ENCODE results near the gene SH3PXD2B.

SH3PXD2B gene

DNA sequence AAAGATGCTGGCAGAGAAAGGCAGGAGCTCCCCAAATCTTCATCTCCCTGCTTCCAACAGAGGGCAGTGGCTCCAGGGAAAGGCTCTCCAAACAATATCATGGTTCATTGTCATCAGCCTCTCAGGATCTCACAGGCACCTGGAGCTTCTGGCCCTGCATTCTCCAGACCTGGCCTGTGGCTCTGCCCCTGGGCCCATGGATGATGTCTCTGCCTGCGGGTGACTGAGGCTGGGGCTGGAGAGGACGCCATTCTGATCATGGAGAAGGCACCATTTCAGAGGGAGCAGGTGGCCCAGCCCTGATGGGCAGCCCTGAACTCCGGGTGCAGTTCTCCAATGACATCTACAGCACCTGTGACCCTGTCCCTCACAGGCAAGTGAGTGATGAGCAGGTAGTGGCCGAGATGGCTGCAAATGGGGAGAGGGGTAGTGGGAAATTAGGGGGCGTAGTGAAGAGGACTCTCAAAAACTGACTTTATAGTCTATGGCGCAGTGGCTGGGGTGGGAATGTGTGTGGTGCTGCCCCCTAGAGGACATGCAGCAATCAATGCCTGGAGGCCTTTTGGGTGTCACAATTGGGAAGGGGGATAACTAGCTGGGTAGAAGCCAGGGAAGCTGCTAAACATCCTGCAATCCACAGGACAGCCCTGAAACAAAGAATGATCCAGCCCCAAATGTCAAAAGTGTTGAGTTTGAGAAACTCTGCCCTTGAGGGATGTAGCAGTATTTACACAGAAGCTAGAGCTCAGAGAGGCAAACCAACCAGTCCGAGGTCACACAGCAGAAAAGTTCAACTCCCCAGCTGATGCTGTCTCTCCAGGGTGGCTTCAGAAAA is 3.2 kb downstream of the SH3PXD2B start:
- Histone ChIP-seq H3K4me3 (ENCODE audit: low read depth in 1 of 2, low read length in 2 of 2) (no peak overlapping the region), H3K27ac (ENCODE audit: low read depth, low read length) (peak overlapping the region; percentile 86), H3K36me3 (ENCODE audit: insufficient read depth, low read length) (no peaks in the 10 kb centered on the region), H3K9me3 (ENCODE audit: low read length) (no peaks in the 10 kb centered on the region), H3K9ac (ENCODE audit: low read length) (peak overlapping the region; percentile 22), H3K4me1 (ENCODE audit: insufficient read depth, low read length) (peaks cover 73% of the 10 kb centered on the region), H3K27me3 (ENCODE audit: control insufficient read depth in 1 of 2, insufficient read depth in 2 of 2, low read length in 2 of 2) (no peaks in the 10 kb centered on the region)

DNA sequence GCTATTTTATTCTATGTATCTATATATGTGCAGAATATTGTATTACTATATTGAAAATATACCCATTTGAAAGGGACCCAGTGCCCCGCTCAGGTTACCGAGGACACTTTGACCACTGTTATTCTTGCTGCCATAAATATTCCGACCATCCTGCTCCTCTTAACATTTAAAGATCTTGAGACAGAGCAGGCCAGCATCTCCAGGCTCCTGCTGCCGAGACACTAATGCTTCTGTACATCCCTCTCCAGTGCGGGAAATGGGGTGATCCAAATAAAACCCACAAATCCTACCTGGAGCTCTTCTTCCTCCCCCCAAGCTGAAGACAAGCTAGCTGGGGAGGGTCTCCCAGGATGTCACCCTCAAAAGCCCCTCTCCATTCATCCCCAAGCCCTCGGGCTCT is 3.9 kb downstream of the SH3PXD2B start:
- Histone ChIP-seq H3K36me3 (ENCODE audit: insufficient read depth, low read length) (no peaks in the 10 kb centered on the region), H3K9ac (ENCODE audit: low read length) (no peak overlapping the region), H3K4me3 (ENCODE audit: low read depth in 1 of 2, low read length in 2 of 2) (no peak overlapping the region), H3K27ac (ENCODE audit: low read depth, low read length) (no peak overlapping the region), H3K9me3 (ENCODE audit: low read length) (no peaks in the 10 kb centered on the region), H3K4me1 (ENCODE audit: insufficient read depth, low read length) (peaks cover 73% of the 10 kb centered on the region), H3K27me3 (ENCODE audit: control insufficient read depth in 1 of 2, insufficient read depth in 2 of 2, low read length in 2 of 2) (no peaks in the 10 kb centered on the region)

DNA sequence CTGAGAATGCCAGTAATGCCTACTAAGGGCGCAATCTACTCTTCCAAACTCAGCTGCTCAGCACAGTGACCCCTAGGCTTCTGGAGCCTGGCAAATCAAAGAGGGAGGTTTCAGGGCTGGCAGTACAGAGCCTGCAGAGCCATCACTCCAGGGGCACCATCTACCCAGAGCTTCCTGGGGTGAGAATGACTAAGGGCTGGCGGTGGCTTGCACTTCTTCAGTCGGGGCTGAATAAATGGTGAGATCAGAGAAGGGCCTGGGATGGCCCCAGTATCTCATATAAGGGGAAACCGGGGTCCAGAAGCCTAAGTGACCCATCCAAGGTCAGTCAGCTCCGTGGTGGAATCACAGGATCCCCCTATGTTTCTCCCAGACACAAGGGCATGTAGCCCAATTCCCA is 5.3 kb downstream of the SH3PXD2B start:
- no peaks in the 10 kb centered on the region for H3K27me3 ChIP-seq (ENCODE audit: control insufficient read depth in 1 of 2, insufficient read depth in 2 of 2, low read length in 2 of 2)
- no peaks in the 10 kb centered on the region for H3K36me3 ChIP-seq (ENCODE audit: insufficient read depth, low read length)
- H3K9me3 ChIP-seq (ENCODE audit: low read length): no peaks in the 10 kb centered on the region
- H3K4me3 ChIP-seq (ENCODE audit: low read depth in 1 of 2, low read length in 2 of 2): no peak overlapping the region
- no peak overlapping the region for H3K9ac ChIP-seq (ENCODE audit: low read length)
- H3K27ac ChIP-seq (ENCODE audit: low read depth, low read length): no peak overlapping the region
- peaks cover 79% of the 10 kb centered on the region for H3K4me1 ChIP-seq (ENCODE audit: insufficient read depth, low read length)

- Histone ChIP-seq H3K27ac (ENCODE audit: low read depth, low read length) (no peak overlapping the region), H3K27me3 (ENCODE audit: control insufficient read depth in 1 of 2, insufficient read depth in 2 of 2, low read length in 2 of 2) (no peaks in the 10 kb centered on the region), H3K9ac (ENCODE audit: low read length) (no peak overlapping the region), H3K4me3 (ENCODE audit: low read depth in 1 of 2, low read length in 2 of 2) (no peak overlapping the region), H3K9me3 (ENCODE audit: low read length) (no peaks in the 10 kb centered on the region), H3K36me3 (ENCODE audit: insufficient read depth, low read length) (no peaks in the 10 kb centered on the region), H3K4me1 (ENCODE audit: insufficient read depth, low read length) (peaks cover 90% of the 10 kb centered on the region)
Measured at GRCh38 chr5:172447646-172448365, 6.5 kb downstream of the SH3PXD2B start.

GRCh38 chr5:172446336-172447051 is 7.8 kb downstream of the SH3PXD2B start:
- Histone ChIP-seq H3K9ac (ENCODE audit: low read length) (peak overlapping the region; percentile 9), H3K4me3 (ENCODE audit: low read depth in 1 of 2, low read length in 2 of 2) (peak overlapping the region in 1 of 2 donors; percentile 37), H3K27me3 (ENCODE audit: control insufficient read depth in 1 of 2, insufficient read depth in 2 of 2, low read length in 2 of 2) (no peaks in the 10 kb centered on the region), H3K27ac (ENCODE audit: low read depth, low read length) (peak overlapping the region; percentile 46), H3K9me3 (ENCODE audit: low read length) (no peaks in the 10 kb centered on the region), H3K4me1 (ENCODE audit: insufficient read depth, low read length) (peaks cover 85% of the 10 kb centered on the region), H3K36me3 (ENCODE audit: insufficient read depth, low read length) (no peaks in the 10 kb centered on the region)

DNA sequence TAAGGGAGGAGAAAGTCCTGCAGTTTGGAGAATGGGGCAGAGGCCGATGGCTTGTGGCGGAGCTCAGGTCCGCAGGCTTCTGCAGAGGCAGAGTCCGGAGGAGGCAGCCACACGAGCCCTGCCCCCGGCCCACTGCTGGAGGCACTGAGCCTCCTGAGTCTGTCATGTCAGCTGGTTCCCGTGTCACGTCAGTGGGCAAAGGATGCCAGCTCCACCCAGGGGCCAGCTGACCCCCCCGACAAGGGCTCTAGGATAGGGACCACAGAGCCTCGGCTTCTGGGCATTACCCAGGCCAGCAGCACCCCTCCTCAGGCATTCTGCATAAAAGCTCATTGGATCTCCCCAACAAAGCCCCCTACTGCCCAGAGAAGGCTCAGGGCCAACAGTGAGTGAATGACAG is 8.5 kb downstream of the SH3PXD2B start:
- Histone ChIP-seq H3K4me3 (ENCODE audit: low read depth in 1 of 2, low read length in 2 of 2) (peak overlapping the region in 1 of 2 donors; percentile 37), H3K9me3 (ENCODE audit: low read length) (no peaks in the 10 kb centered on the region), H3K36me3 (ENCODE audit: insufficient read depth, low read length) (no peaks in the 10 kb centered on the region), H3K27ac (ENCODE audit: low read depth, low read length) (peak overlapping the region; percentile 22), H3K9ac (ENCODE audit: low read length) (no peak overlapping the region), H3K4me1 (ENCODE audit: insufficient read depth, low read length) (peaks cover 78% of the 10 kb centered on the region), H3K27me3 (ENCODE audit: control insufficient read depth in 1 of 2, insufficient read depth in 2 of 2, low read length in 2 of 2) (no peaks in the 10 kb centered on the region)

GRCh38 chr5:172444626-172445365 is 9.5 kb downstream of the SH3PXD2B start:
- peak overlapping the region; percentile 78 for H3K27ac ChIP-seq (ENCODE audit: low read depth, low read length)
- H3K9ac ChIP-seq (ENCODE audit: low read length): no peak overlapping the region
- H3K9me3 ChIP-seq (ENCODE audit: low read length): no peaks in the 10 kb centered on the region
- no peaks in the 10 kb centered on the region for H3K27me3 ChIP-seq (ENCODE audit: control insufficient read depth in 1 of 2, insufficient read depth in 2 of 2, low read length in 2 of 2)
- peaks cover 71% of the 10 kb centered on the region for H3K4me1 ChIP-seq (ENCODE audit: insufficient read depth, low read length)
- H3K4me3 ChIP-seq (ENCODE audit: low read depth in 1 of 2, low read length in 2 of 2): no peak overlapping the region
- no peaks in the 10 kb centered on the region for H3K36me3 ChIP-seq (ENCODE audit: insufficient read depth, low read length)

DNA sequence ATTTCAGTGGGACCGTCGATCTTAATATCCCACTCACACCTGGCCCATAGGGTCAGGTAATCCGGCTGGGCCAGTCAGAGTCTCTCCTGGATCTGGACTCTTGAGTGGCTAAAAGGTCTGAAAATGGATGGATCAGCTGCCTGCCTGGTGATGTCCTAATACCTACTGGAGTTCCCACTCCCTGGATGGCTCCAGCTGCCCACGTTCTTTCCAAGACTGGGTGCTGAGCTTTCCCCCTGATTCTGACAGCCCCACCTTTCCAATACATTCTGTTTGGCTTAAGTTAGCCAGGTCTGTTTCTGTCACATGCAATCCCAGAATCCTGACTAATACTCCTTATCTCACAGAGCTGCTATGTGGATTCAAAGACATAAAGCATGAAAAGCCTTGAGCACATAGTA is 10.2 kb downstream of the SH3PXD2B start:
- Histone ChIP-seq H3K27me3 (ENCODE audit: control insufficient read depth in 1 of 2, insufficient read depth in 2 of 2, low read length in 2 of 2) (no peaks in the 10 kb centered on the region), H3K4me3 (ENCODE audit: low read depth in 1 of 2, low read length in 2 of 2) (no peak overlapping the region), H3K9me3 (ENCODE audit: low read length) (no peaks in the 10 kb centered on the region), H3K4me1 (ENCODE audit: insufficient read depth, low read length) (peaks cover 65% of the 10 kb centered on the region), H3K9ac (ENCODE audit: low read length) (no peak overlapping the region), H3K27ac (ENCODE audit: low read depth, low read length) (peak overlapping the region; percentile 78), H3K36me3 (ENCODE audit: insufficient read depth, low read length) (no peaks in the 10 kb centered on the region)

GRCh38 chr5:172443441-172444109 is 10.8 kb downstream of the SH3PXD2B start:
- H3K4me3 ChIP-seq (ENCODE audit: low read depth in 1 of 2, low read length in 2 of 2): no peak overlapping the region
- H3K27me3 ChIP-seq (ENCODE audit: control insufficient read depth in 1 of 2, insufficient read depth in 2 of 2, low read length in 2 of 2): no peaks in the 10 kb centered on the region
- no peaks in the 10 kb centered on the region for H3K36me3 ChIP-seq (ENCODE audit: insufficient read depth, low read length)
- H3K4me1 ChIP-seq (ENCODE audit: insufficient read depth, low read length): peaks cover 61% of the 10 kb centered on the region
- peak overlapping the region; percentile 78 for H3K27ac ChIP-seq (ENCODE audit: low read depth, low read length)
- no peaks in the 10 kb centered on the region for H3K9me3 ChIP-seq (ENCODE audit: low read length)
- no peak overlapping the region for H3K9ac ChIP-seq (ENCODE audit: low read length)

- H3K4me1 ChIP-seq (ENCODE audit: insufficient read depth, low read length): peaks cover 66% of the 10 kb centered on the region
Measured at GRCh38 chr5:172442592-172442991, 11.7 kb downstream of the SH3PXD2B start.

More at GRCh38 chr5:172442592-172442991, 11.7 kb downstream of the SH3PXD2B start:
- no peaks in the 10 kb centered on the region for H3K36me3 ChIP-seq (ENCODE audit: insufficient read depth, low read length)
- no peaks in the 10 kb centered on the region for H3K27me3 ChIP-seq (ENCODE audit: control insufficient read depth in 1 of 2, insufficient read depth in 2 of 2, low read length in 2 of 2)
- H3K27ac ChIP-seq (ENCODE audit: low read depth, low read length): peak overlapping the region; percentile 35
- no peak overlapping the region for H3K9ac ChIP-seq (ENCODE audit: low read length)
- no peaks in the 10 kb centered on the region for H3K9me3 ChIP-seq (ENCODE audit: low read length)
- no peak overlapping the region for H3K4me3 ChIP-seq (ENCODE audit: low read depth in 1 of 2, low read length in 2 of 2)
